Left ventricle myocardium inferior (tissue), 1 donor: ENCODE measurements around the gene CEACAM21. TPM values are rescaled to one million over a fixed set of nuclear protein-coding genes. Genes with fewer than 3 reads are reported as not detected.
A peak's percentile ranks its signal among the peaks of the same experiment; 100 is the strongest.

Experiments used
- DNase-seq: peaks from one replicate; pipeline ENCODE4 v3.0.0-alpha.2; 2020
- H3K27ac ChIP-seq: fragments of 200-600 bp; replicated peaks from 2 replicates; pipeline ENCODE4 v1.8.0; 2021
- H3K27me3 ChIP-seq: fragments of 200-600 bp; 2 replicates; pipeline ENCODE4 v1.8.0; 2021; ENCODE audit warnings: low read depth
- H3K36me3 ChIP-seq: fragments of 200-600 bp; 2 replicates; pipeline ENCODE4 v1.8.0; 2021
- H3K4me1 ChIP-seq: fragments of 200-600 bp; 2 replicates; pipeline ENCODE4 v1.8.0; 2021
- H3K4me3 ChIP-seq: fragments of 200-600 bp; 2 replicates; pipeline ENCODE4 v1.8.0; 2021; ENCODE audit warnings: mild to moderate bottlenecking, moderate library complexity
- H3K9me3 ChIP-seq: fragments of 200-600 bp; replicated peaks from 2 replicates; pipeline ENCODE4 v1.8.0; 2021
- intact Hi-C: fragments of 100-400 bp; cut with micrococcal nuclease; formaldehyde crosslinking; loops from one replicate; pipeline ENCODE4 v1.11.0; 2022
- total RNA-seq: library from RNA; stranded (reverse); fragmentation: NEBNext Ultra II Directional; extraction: Animal tissue kit (Norgen Biotek cat#: 25700); gene quantifications from one replicate; pipeline ENCODE4 v1.2.1, GENCODE V29; 2021
- TF ChIP-seq, protein P1 (sequence below): fragments of 200-600 bp; IDR thresholded peaks from 2 replicates; pipeline ENCODE4 v1.8.0; 2021; ENCODE audit warnings: antibody characterized with exemption, mild to moderate bottlenecking, borderline replicate concordance
- donor health status: DM: no; HTN: yes; CAD: no; lungs with severe emphysema.

CEACAM21 gene
- total RNA-seq, 1 donor from 2014 or later: 0.60 TPM

DNA sequence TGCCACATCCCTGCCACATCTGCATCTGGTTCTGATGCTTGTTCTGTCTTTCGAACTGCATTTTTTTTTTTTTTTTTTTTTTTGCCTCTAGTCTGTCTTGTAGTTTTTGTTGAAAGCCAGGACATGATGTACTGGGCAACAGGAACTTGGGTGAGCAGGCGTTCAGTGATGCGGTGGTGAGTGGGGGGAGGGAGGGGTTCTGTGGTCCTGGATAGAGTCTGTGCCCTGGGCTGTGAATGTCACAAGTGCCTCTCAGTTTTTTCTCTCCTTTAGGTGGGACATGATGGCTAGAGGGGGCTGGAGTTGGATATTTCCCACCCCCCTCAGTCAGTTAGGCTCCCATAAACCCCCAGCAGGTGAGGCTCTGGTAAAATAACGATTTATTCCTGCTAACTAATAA, 47.4 kb downstream of the CEACAM21 start:
- Histone ChIP-seq H3K4me3 (no peak overlapping the region), H3K27ac (no peak overlapping the region), H3K4me1 (no peaks in the 10 kb centered on the region), H3K27me3 (peaks cover 69% of the 10 kb centered on the region), H3K9me3 (no peaks in the 10 kb centered on the region), H3K36me3 (no peaks in the 10 kb centered on the region)
- TF ChIP-seq, protein P1, sequence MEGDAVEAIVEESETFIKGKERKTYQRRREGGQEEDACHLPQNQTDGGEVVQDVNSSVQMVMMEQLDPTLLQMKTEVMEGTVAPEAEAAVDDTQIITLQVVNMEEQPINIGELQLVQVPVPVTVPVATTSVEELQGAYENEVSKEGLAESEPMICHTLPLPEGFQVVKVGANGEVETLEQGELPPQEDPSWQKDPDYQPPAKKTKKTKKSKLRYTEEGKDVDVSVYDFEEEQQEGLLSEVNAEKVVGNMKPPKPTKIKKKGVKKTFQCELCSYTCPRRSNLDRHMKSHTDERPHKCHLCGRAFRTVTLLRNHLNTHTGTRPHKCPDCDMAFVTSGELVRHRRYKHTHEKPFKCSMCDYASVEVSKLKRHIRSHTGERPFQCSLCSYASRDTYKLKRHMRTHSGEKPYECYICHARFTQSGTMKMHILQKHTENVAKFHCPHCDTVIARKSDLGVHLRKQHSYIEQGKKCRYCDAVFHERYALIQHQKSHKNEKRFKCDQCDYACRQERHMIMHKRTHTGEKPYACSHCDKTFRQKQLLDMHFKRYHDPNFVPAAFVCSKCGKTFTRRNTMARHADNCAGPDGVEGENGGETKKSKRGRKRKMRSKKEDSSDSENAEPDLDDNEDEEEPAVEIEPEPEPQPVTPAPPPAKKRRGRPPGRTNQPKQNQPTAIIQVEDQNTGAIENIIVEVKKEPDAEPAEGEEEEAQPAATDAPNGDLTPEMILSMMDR: no peak
- no peak for DNase-seq
- intact Hi-C loops: no loop called here

GRCh38 chr19:41624515-41624914, 48.5 kb downstream of the CEACAM21 start:
- TF ChIP-seq, protein P1: no peak
- no peak overlapping the region for H3K4me3 ChIP-seq
- intact Hi-C loops: no loop called here

GRCh38 chr19:41624937-41625336, 49.0 kb downstream of the CEACAM21 start:
- no peak overlapping the region for H3K27ac ChIP-seq
- DNase-seq: no peak

More at GRCh38 chr19:41624515-41624914, 48.5 kb downstream of the CEACAM21 start:
- H3K4me1 ChIP-seq: no peaks in the 10 kb centered on the region
- no peak for DNase-seq
- H3K27me3 ChIP-seq: peaks cover 65% of the 10 kb centered on the region
- H3K27ac ChIP-seq: no peak overlapping the region
- H3K9me3 ChIP-seq: no peaks in the 10 kb centered on the region
- H3K36me3 ChIP-seq: no peaks in the 10 kb centered on the region

DNA sequence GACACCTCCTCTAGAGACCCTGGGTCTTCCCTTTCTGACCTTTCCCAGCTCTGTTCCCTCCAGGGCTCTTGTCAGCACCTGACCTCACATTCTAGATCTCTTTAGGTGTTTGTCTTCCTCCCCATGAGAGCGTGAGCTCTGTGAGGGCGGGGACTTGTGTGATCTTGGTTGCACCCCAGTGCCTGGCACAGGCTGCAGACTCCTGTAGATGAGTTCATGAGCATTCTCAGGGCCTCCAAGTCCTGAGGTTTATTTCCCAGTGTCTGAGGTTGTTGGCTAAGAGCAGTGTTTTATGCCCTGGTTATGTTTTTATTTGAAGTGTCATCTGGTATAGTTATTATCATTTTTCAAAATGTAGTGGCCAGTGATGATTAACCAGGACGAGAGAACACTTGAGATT, 50.3 kb downstream of the CEACAM21 start:
- H3K4me3 ChIP-seq: no peak overlapping the region
- TF ChIP-seq, protein P1: no peak
- H3K36me3 ChIP-seq: no peaks in the 10 kb centered on the region
- H3K27me3 ChIP-seq: peaks cover 57% of the 10 kb centered on the region
- H3K27ac ChIP-seq: no peak overlapping the region
- peaks cover 16% of the 10 kb centered on the region for H3K9me3 ChIP-seq
- no peak for DNase-seq
- intact Hi-C loops: no loop called here
- no peaks in the 10 kb centered on the region for H3K4me1 ChIP-seq

More at GRCh38 chr19:41624937-41625336, 49.0 kb downstream of the CEACAM21 start:
- intact Hi-C loops: no loop called here
- TF ChIP-seq, protein P1: no peak
- H3K9me3 ChIP-seq: peaks cover 3% of the 10 kb centered on the region
- no peaks in the 10 kb centered on the region for H3K4me1 ChIP-seq
- peaks cover 62% of the 10 kb centered on the region for H3K27me3 ChIP-seq
- no peak overlapping the region for H3K4me3 ChIP-seq
- no peaks in the 10 kb centered on the region for H3K36me3 ChIP-seq

DNA sequence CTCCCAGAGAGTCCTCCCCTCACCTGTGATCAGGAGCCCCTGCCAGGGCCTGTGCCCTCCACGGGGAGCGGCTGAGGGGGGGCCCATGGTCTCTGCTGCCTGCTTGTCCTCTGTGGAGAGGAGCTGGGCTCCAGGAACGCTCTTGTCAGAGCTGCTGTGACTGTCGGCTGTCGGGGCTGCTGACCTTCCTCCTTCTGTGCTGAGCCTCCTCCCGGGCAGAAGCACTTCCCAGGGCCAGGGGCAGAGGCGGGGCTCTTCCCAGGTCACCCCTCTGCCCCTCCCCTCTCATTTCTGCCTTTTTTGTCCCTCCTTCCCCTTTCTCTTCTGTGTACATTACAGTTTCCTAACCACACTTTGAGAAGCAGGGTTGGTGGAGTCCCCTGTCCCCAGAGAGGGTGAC, 50.9 kb downstream of the CEACAM21 start, which contains the start of gene CEACAM4:
TSS of gene CEACAM4 (minus strand) at position 198 of the 400 bp plus-strand sequence. CDS start at position 87, 111 bp downstream.
- intact Hi-C loops: no loop called here
- Histone ChIP-seq H3K4me3 (peak within 1 kb of the TSS; percentile 32), H3K9me3 (peaks cover 21% of the 10 kb centered on the region), H3K27ac (no peak within 1 kb of the TSS), H3K36me3 (no peaks in the 10 kb centered on the region), H3K27me3 (peaks cover 51% of the 10 kb centered on the region), H3K4me1 (no peaks in the 10 kb centered on the region)
- DNase-seq: peak; percentile 36
- TF ChIP-seq, protein P1: no peak
